GM18498 (cell line): Measurements from ENCODE around the gene PTCH1.

Experiments
- ATAC-seq: cut with Tn5 transposase; IDR thresholded peaks from one replicate; pipeline ENCODE4 v1.9.1; 2021; ENCODE audit warnings: mild to moderate bottlenecking, moderate library complexity; ENCODE audit not compliant: unreplicated experiment

The PTCH1 gene

DNA sequence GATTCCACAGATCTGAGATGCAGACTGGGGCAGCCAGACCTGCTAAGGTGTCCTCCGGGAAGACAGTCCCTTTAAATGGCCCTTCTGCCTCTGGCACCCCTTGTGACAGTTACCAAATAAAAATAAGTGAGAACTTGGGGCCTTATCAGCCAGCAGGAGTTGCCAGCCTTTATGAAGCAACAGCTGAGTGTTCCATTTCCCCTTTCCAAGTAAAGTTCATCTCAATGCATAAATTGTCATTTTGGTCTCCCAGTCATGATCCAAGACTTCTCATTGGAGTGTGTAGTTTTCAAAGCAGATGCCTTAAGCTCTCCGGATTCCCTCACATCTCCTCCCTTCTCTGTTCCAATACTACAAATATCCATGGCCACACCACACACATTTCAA lies 4.1 kb downstream of the PTCH1 start:
- ATAC-seq: no peak

DNA sequence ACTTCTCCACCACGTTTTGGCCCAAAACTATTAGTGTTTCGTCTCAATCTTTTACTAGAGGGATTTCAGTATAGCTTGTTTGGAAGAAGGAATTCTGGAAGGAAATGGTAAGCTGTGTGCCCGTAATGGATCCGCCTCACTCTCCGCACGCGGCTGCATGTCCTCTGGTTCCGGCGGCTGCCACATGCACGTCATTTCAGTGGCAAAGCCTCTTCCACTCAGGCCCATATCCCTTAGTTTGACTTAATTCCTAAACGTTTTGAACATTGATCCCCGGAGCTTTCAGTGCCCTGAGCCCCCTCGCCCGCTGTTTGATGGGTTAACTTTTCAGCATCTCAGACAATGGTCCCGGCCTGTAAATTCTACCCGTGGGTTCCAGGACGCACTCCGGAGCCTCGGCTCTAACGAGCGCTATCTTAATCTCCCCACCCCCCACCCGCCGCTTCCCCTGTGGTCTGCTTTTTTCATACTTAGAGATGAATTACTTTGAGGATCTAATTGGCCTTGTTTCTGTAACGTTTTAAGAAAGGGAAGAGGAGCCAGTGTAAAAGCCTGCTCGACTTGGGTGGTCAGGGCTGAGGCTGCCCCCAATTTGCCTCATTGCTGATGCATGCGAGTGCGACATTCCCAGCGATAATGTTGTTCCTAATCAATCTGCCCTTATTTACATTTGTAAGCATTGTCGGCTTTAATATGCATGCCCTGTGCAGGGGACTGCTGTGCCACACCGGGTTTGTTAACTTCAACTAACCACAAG lies 4.6 kb downstream of the PTCH1 start:
- no peak for ATAC-seq

DNA sequence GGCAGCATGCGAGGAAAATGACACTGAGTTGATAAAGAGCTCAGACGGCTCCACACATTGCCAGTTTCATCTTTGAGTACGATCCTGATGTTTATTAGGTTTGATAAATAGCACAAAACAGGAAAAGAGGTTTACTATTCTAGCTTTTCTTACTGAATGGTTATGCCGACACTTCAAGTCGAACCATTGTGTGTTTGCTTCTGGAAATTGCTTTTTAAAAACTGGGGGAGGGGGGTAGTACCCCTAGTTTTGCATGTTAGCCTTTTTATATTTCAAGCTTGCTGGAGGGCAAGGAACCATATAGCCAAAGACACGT lies 5.2 kb downstream of the PTCH1 start:
- no peak for ATAC-seq

DNA sequence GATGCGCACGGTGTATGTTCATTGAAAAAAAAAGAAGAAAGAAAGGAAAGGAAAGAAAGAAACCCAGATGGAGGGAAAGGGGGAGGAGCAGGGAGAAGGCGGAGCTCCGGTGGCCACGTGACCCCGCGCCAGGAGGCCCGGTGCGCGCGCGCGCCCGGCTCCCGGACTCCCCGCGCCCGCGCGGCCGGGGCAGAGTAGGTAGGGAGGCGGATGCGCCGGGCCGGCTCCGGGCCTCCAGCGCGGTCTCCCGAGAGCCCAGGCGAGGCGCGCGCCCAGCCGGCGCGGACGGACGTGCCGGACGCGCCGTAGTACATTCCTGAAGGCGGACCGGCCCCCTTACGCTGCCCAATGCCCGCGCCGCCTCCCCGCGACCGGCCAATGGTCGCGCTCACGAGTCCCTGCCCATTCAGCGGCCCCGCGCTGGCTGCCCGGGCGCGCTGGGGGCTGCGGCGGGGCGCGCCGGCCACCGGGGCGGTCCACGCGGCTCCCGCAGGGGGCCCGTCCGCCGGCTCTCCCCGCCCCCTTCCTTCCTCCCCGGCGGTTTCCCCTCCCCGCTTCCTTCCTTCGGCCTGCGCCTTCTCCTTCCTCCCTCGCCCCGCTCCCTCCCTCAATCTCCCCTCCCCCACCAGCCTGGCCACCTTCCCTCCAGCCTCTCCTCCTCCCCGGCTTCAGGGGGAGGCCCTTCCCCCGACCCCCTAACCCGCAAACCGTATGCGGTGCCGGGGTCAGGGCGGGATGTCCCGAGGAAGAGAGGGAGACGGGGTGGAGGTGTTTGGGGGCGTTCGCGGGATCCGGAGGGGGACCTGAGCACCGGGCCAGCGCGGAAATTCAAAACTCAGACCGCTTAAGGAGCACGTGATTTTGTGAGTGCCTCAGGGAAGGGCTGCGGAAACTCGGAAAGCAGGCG lies 5.8 kb downstream of the PTCH1 start:
- ATAC-seq: peak; percentile 50

DNA sequence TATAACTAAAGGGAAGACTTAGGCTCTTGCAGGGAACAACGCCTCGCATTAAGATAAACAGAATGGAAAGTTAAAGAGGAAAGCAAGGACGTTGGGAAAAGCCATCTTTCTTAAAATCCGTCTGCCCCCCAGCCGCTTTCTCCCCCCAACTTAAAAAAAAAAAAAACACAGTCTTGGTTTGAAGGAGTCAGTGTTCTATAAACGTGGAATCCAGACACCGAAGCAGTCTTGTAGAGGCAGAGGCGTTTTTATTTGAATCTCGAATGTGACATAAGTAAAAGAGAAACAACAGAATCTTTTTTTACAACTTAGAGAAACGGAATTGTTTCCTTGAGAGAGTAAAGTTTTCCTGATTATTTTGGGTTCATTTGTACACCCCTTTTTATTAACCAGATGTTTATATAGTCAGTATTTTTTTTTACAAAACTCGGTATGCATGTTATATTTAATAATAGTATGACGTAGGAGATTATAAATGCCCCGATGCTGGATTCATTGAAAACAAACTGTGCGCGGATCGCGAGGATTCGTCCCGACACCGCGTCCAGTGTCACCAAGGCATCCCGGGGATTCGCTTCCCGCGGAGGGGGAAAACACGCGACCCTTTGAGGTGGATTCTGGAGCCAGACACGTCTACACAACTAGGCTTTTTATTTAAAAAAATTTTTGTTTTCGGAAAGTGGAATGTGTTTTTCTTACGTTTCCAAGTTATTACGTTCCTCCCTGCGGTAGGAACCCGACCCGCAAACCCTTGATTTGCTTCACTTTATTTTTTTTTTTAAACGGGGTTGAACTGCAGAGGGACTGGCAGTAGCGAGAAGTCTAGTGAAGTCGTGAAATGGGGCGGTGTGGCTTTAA lies 6.7 kb downstream of the PTCH1 start:
- ATAC-seq: no peak

DNA sequence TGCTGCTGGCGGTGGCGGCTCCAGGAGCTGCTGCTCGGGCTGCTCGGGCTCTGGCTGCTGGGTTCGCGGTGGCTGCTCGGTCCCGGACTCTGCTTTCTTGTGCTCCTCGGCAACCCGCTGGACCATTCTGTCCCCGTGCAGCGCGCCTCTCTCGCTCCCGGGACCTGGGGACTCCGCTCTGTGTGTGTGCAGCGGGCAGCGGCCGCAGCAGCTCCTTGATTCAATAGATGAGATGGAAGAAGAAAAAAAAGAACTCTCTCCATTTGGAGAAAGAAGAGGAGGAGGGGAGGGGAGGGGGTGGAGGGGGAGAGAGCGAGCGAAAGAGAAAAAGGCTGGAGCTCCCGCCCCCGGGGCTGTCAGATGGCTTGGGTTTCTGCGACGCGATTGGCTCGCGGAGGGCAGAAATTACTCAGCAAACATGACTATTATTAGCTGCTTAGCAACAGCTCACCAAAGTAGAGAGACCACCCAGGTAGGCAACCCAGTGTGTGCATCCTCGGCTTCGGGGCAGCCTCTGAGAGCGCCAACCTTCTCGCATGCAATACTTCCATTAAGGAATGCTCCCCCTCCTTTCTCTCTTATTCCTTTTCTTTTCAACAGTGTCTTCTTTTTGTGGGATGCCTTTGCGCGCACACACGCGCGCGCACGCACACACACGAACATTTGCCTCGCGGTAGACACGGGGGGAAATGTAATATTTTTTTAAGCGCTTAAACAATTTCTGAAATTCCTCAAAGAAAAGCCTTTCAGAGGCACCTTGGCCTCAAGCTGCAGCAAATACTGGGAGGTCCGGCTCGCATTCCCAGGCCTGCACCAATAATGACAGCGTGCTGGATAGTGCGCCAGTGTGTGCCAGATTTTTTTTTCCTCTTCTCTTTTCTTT lies 7.6 kb downstream of the PTCH1 start:
- ATAC-seq: peak; percentile 32

DNA sequence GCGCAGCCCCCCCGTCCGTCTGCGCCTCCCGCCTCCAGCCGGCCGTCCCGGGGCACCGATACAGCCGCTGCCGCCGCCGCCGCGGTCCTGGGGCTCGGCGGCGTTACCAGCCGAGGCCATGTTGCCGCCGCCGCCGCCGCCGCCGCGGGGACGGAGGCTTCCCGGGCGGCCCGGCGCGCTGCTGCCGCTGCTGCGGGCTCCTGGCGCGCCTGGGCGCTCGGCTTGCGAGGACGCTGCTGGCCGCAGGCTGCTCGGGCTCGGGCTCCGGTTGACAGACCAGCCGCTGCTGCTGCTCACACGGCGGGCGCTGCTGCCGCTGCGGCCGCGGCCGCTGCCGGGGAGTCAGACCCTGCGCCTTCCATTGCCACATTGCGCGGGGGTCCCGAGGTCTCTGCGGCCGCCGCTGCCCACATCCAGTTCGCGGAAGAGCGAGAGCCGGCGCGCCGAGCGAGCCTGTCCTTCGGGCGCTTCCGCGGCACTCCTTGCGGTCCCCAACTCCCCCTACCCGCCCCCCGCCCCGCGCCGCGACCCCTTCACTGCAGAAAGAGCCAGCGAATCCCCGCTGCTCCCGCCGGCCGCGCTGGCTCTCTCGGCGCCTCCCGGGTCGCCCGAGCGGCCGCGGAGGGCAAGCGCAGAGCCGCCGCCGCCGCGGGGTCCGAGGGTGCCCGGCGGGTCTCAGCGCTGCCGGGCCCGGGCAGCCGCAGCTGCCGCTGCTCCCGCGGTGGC lies 8.4 kb downstream of the PTCH1 start:
- ATAC-seq: no peak

DNA sequence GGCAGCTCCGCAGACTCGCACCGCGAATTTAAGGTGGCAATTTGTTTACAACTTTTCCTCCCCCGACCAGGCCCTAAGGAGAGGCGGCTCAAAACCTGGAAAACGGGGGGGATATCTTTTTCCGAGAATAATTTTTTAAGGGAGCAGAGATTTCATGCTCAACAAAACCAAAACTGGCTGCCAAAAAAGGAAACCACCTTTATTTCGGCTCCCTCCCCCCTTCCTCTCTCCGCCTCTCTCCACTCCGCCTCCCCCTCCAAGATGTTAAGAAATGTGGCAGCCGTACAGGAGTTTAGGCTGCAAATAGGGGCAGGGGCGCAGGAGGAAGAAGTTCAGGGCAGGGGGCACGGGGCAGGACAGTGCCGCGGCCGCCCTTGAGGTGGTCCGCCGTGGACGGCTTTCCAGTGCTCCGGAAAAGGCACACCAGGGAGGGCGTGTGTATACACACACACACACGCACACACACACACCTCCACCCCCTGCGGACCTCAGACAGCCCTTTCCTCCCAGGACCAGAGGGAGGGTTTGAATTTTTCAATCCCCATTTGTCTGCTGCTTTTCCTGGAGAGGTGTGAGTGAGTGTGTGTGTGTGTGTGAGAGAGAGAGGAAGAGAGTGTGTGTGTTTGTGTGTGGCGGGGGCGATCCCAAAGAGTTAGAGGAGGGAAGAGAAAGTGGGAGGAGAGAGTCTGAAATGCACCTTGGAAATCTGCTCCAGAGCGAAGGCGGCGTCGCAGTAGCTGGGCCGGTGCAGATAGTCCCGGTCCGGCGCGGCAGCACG lies 9.1 kb downstream of the PTCH1 start:
- no peak for ATAC-seq

DNA sequence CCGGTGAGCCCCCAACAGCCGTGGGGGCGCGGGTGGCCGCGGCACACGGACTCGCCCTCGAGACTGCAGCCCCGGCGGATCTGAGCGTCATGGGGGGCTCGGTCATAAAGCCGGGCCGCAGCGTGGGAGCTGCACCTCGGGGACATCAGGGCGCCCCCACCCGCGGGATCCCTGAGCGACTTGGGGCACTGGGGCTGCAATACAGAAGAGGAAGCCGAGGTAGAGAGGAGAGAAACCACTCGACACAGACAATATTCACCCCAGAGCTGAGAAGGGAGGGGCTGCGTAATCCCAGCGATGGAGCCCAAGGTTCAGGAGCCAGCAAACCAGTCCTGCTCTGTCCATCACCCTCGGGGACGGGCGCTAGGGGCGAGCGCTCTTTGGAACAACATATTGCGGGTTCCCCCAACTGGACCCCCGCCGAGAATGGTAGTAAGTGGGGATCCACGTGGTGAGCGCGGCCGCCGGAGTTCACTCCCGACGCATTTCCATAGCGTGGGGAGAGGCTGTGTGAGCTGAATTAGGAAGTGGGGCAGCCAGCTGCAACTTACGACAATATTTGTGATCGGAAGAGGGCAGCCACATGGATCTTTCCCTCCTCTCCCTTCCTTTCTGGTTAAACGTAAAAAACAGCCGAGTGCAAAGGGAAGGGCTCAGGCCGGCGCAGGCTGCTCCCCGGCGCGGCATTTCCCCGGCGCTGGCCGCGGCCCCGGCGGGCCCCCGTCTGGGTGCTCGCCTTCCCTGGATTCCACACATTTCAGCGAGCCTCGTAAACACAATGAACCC lies 9.9 kb downstream of the PTCH1 start:
- peak; percentile 13 for ATAC-seq

DNA sequence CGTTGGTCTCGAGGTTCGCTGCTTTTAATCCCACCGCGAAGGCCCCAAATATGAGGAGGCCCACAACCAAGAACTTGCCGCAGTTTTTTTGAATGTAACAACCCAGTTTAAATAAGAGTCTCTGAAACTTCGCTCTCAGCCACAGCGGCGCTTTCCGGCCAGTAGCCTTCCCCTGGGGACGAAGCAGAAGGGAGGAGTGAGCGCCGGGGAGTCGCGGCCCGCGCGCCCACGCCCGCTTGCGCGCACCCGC lies 10.4 kb downstream of the PTCH1 start:
- ATAC-seq: peak; percentile 23

DNA sequence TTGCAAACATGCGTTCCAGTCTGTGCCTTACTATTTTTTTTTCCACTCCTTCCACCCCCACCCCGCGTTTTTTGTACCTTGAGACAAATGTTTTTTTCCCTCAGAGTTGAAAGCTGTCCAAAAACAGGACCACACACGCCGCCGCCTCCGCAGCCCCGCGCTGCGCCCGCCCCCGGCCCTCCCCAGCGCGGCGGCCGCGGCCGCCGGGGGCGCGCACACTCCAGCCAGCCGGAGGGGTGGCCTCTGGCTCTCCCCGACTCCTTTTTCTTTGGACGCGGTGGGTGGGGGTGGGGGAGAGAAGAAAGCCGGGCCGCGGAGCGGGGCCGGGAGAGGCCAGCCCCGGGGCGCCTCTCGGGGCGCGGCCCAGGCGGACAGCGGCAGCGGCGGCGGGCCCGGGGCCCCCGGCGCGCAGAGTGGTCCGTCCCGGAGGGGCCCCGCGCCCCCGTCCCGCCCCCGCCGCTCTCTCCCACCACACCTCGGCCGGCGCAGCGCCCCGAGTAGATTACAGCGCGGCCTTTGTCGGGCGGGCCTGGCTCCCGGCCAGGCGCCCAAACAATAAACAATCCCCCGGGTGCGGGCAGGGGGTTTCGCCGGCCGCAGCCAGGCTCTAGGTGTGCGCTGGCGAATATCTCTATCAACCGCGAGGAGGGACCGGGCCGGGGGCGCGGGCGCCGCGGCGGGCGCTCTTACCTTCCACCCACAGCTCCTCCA lies 10.9 kb downstream of the PTCH1 start:
- peak; percentile 33 for ATAC-seq

DNA sequence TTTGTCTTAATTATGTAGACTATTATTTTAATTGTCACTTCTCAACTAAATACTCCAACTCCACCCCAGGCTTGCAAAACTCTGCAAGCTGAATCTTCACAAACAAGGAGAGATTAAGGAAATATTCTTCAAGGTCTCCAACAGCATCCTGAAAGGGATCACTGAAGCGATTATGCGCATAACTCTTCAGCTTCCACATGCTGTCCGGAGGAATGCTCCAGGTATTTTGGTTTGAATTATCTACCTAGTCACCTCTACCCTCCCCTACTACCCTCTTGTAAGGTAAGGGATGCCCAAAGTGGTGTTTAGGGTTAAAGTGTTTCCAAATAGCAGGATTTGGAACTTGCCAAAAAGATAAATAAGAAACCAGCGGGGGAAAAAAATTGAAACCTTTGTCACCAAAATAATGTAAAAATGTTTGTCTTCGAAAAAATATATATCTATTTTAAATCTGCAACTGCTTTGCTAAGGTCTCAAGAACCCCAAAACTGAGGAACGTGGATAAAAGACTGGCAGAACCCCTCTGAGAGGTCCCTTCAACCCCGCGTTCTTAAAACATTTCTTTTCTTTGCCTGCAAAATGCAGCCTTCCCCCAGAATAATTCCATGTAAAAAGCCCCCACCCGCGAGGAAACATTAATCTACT lies 11.6 kb downstream of the PTCH1 start:
- ATAC-seq: no peak

DNA sequence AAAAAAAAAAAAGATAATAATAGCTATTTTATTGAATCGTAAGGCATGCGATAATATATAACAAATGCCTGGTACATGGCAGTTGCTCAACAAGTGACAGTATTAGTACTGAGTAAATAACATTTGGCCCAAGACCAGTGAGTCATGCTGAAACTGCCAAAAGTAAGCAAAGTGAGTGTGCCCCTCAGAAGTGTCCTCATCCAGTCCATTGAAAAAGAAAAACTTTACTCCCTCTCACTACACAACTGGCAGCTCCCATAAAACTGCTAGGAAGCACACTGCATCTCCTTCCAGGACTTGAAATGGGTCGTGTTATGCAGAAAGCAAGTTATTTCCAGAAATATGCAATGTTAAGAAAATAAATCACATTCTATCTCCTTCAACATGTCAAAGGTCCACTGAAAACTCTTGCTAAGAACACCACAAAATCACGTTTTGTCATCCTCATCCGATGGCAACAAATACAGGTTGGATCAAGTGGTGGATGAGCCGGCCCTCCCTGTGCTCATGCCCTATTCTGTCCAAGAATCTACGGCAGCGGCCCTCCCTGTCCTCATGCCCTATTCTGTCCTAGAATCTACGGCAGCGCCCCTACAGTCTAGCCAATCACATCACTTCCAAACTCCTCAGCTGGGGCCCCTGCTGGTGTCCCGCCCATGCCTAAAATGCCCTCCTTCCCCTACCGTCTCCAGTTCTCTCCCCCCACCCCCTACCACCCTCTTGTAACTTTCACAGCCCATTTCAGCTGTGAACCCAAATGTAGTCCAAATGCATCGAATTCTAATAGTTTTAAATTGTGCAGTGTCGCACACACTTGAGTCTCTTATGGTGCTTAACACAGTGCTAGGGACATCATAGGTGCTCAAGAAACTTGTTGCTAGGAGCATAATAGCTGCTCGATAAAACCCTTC lies 12.5 kb downstream of the PTCH1 start:
- no peak for ATAC-seq

DNA sequence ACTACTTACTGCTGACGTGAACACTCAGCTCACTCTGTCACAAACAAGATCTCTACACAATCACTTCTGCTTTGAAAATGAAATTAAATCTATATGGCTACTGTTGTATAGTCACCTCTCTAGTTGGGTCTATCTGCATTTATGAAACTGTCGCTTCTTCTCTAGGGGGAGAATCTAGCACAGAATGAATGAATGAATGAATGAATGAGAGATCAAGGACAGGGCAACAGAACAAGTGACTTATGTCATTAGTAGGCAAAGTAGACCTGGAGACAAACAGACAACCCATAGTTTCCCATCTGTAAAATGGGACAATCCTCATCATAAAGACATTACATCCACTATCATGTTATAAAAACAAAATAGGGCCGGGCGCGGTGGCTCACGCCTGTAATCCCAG lies 13.4 kb downstream of the PTCH1 start:
- no peak for ATAC-seq

DNA sequence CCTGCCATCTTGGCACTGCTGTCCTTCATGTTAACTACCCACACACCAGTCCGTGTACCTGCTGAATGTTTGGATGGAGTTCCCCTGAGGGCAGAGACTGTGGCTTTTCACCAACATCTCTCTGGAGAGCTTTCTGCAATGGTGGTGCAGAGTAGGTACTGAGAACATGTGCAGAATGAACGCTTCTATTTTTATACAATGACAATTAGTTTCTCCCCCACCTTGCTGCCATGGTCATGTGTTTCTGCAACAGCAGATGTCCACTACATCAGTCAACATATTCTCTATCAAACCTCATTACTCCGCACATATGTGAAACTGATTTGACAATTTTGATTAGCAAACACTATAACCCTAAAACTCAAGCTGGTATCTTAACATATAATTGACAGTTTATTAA lies 14.5 kb downstream of the PTCH1 start:
- ATAC-seq: no peak

DNA sequence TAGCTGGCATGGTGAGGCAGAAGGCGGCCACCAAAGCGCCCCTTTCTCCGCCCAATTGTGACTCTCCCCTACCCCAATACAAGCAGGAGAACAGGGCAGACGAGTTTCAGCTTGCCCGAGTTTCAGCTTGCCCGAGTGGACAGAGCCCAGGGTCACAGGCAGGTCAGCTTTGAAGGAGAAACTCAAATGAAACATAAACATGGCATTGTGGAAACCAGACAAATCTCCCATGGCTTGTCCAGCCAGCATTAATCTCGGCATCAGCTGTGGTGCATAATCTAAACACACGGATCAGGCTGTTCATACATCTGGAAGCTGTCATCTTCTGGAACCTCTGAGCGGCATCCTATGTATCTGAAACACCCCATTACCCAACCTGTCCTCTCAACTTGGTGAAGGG lies 16.9 kb downstream of the PTCH1 start:
- no peak for ATAC-seq
